ENCODE measurements around the gene TRIM65. TPM values are rescaled to one million over a fixed set of nuclear protein-coding genes. Genes with fewer than 3 reads are reported as not detected.

TRIM65 gene
- total RNA-seq, 1 experiment from 2014 or later: 48.6 TPM

DNA sequence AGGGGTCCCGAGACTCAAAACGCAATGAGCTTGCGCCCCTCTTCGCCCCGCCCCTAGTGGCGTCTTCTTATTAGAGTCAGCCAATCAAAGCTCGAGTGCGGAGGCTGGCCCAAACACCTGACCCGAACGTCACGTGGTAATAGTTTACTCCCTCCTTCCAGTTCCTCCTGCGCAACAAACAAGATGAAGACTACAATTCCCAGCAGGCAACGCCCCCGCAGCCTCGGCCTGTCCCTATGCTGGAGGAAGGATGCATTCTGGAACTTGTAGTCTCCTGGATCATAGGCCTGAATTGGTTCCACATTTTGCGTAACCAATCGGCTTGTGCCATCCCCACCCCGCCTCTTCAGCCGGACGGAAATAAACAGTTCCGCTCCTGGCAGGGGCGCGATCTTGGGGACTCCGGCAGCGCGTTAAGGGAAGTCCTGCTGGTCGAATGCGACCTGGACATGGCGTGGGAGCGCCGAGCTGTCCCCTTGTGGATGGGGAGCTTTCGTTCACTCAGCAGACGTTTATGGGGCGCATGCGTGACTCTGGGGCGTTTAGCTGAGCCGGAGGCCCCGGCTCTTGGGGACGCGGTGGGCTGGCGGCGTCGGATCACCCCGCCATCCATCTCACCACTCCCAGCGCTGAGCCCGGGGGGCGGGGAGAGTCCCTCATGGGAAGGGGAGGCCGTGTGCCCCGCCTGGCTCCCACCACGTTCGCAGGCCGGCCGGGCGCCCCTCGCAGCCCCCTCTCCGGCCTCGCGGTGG is 41.3 kb downstream of the TRIM65 start, which contains the start of gene WBP2:
Gene WBP2, minus strand, starts transcription at position 26 of the 752 bp plus-strand sequence. CDS start 38 bp downstream, outside the sequence.
- no peaks in the 10 kb centered on the region for H3K27me3 ChIP-seq (ENCODE audit: control insufficient read depth, insufficient read depth, low read length)
- BruUV-seq (replicated peaks): no TSS peak
- TF ChIP-seq POLR2AphosphoS5 (IDR thresholded peaks at IDR 0.05; ENCODE audit: low read depth, low read length) (peak; percentile 85), REST (IDR thresholded peaks at IDR 0.05; ENCODE audit: insufficient read depth in 1 of 2, low read depth in 2 of 2, low read length in 1 of 2) (0 out of 4 replicates have a peak, but pooled peaks of 1 of the 2 experiments have one; percentile 40), SIN3A (IDR thresholded peaks at IDR 0.05; ENCODE audit: borderline replicate concordance, insufficient read depth, low read depth, low read length) (peak; percentile 93), CTCF (IDR thresholded peaks at IDR 0.05) (peak; percentile 81), TCF7L2 (IDR thresholded peaks at IDR 0.05; ENCODE audit: low read depth, low read length) (no peak)
- ATAC-seq (peak; percentile 96), DNase-seq (ENCODE audit: low read depth, low spot score) (peak; percentile 99)
- no peaks in the 10 kb centered on the region for H3K9me3 ChIP-seq (ENCODE audit: control insufficient read depth, insufficient read depth, low read depth, low read length)
- intact Hi-C loops (cut with micrococcal nuclease; ENCODE audit: unreplicated experiment) (no loop called here), in situ Hi-C loops (cut with HindIII; ENCODE audit: low pct_unique_long_range_greater_than_20kb, low sequenced_read_pairs) (no loop called here)
- H3K4me3 ChIP-seq (ENCODE audit: low read depth in 2 of 2, low read length in 2 of 2): peak within 1 kb of the TSS; percentile 91 to 97
- H3K36me3 ChIP-seq (ENCODE audit: control insufficient read depth, insufficient read depth, low read length): no peaks in the 10 kb centered on the region; the same call in 1 of the 2 replicates
- POLR2A ChIA-PET: interaction anchor here (0.5 to 1.4 kb wide), 6 partner anchors 16 to 78 kb away, joined by 3 to 6 read pairs (median 4); a partner anchor contains a TSS
- peak within 1 kb of the TSS; percentile 88 for H3K27ac ChIP-seq (ENCODE audit: low read length)
- CTCF ChIA-PET: interaction anchor here (0.6 to 1.8 kb wide), 7 partner anchors 7 to 222 kb away, joined by 3 to 22 read pairs (median 4); partner anchors contain the start of gene SMIM5
- H3K4me1 ChIP-seq (ENCODE audit: control insufficient read depth, insufficient read depth, low read length): peaks cover 19% of the 10 kb centered on the region

- peak overlapping the region; percentile 91 to 97 for H3K4me3 ChIP-seq (ENCODE audit: low read depth in 2 of 2, low read length in 2 of 2)
- POLR2A ChIA-PET: interaction anchor here (0.5 to 1.4 kb wide), 6 partner anchors 15 to 77 kb away, joined by 3 to 6 read pairs (median 4); a partner anchor contains a TSS
- H3K36me3 ChIP-seq (ENCODE audit: control insufficient read depth, insufficient read depth, low read length): no peaks in the 10 kb centered on the region; the same call in 1 of the 2 replicates
- in situ Hi-C loops (cut with HindIII; ENCODE audit: low pct_unique_long_range_greater_than_20kb, low sequenced_read_pairs): no loop called here
- H3K4me1 ChIP-seq (ENCODE audit: control insufficient read depth, insufficient read depth, low read length): peaks cover 19% of the 10 kb centered on the region
- peak overlapping the region; percentile 82 for H3K27ac ChIP-seq (ENCODE audit: low read length)
- CTCF ChIA-PET: interaction anchor here (0.6 to 1.8 kb wide), 5 partner anchors 9 to 222 kb away, joined by 3 to 22 read pairs (median 4); partner anchors contain the start of gene SMIM5
- DNase-seq (ENCODE audit: low read depth, low spot score) (no peak), ATAC-seq (peak; percentile 4; the same call in 1 of the 2 replicates)
- no peaks in the 10 kb centered on the region for H3K9me3 ChIP-seq (ENCODE audit: control insufficient read depth, insufficient read depth, low read depth, low read length)
- intact Hi-C loops (cut with micrococcal nuclease; ENCODE audit: unreplicated experiment): no loop called here
- no peak for TF ChIP-seq TCF7L2 (IDR thresholded peaks at IDR 0.05; ENCODE audit: low read depth, low read length)
- no peak for TF ChIP-seq REST (IDR thresholded peaks at IDR 0.05; ENCODE audit: insufficient read depth in 1 of 2, low read depth in 2 of 2, low read length in 1 of 2)
- no peak for TF ChIP-seq CTCF (IDR thresholded peaks at IDR 0.05)
- TF ChIP-seq POLR2AphosphoS5 (IDR thresholded peaks at IDR 0.05; ENCODE audit: low read depth, low read length): no peak; the same call in 1 of the 2 replicates
- no peak for TF ChIP-seq SIN3A (IDR thresholded peaks at IDR 0.05; ENCODE audit: borderline replicate concordance, insufficient read depth, low read depth, low read length)
- no peaks in the 10 kb centered on the region for H3K27me3 ChIP-seq (ENCODE audit: control insufficient read depth, insufficient read depth, low read length)
- no TSS peak for BruUV-seq (replicated peaks)
These were observed 41.9 kb downstream of the TRIM65 start for GRCh38 chr17:75854881-75855309.

All from Panc1 (cell line).